GM18861 (cell line): ENCODE data around the gene DGKI.

Experiments
- ATAC-seq: cut with Tn5 transposase; IDR thresholded peaks from one replicate; pipeline ENCODE4 v1.9.1; 2021; ENCODE audit not compliant: unreplicated experiment

The DGKI gene

DNA sequence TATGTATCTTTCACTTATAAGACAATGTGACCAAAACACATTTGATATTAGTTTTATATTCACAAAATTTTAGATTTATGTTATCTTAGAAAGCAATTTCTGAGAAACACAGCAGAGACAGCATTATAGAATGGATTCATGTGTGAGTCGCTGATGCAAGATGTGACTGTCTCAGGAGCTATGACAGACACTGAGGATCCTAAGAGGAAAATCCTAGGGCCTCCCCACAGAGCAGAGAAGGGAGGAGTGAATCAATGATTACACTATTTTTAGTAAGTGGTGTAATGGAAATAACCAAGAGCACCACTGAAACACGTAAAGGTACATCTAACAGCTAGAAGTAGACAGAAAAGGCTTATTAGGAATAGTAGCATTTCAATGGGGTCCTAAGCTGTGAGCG, 299.3 kb downstream of the DGKI start:
- ATAC-seq: no peak

DNA sequence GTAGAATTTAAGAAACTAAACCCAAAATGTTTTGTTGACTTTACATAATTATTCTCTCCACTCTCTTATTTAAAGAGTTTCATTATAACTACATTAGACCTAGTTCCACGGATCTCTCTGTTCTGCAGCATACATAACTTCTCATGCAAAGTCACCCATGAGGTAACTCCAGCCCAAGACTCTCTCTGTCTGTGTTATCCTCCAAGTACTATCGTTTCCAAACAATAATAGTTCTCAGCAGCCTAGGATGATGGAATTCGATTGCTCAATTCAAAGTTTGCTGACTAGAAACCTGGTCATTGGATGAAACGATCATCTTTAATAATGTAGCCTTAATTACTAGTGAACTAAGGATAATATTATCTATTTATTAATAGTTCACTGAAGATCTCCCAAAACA, 300.1 kb downstream of the DGKI start:
- no peak for ATAC-seq

DNA sequence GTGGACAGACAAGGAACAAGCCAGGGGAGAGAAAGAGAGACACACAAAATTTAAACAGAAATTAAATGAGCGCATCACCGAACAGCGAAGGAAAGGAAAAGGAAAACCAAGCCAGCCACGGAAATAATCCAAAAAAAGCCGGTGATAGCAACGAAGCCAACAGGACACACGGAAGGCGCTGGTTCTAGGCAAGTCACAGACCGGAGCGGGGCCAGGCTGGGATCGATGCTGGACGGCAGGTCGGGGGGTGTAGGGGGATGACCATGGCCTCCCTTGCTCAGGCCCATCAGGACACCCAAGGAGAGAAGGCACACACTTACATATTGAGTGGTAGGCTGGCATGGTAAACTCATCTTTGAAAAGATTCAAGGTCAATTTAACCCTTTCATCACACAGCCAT, 300.8 kb downstream of the DGKI start:
- no peak for ATAC-seq

DNA sequence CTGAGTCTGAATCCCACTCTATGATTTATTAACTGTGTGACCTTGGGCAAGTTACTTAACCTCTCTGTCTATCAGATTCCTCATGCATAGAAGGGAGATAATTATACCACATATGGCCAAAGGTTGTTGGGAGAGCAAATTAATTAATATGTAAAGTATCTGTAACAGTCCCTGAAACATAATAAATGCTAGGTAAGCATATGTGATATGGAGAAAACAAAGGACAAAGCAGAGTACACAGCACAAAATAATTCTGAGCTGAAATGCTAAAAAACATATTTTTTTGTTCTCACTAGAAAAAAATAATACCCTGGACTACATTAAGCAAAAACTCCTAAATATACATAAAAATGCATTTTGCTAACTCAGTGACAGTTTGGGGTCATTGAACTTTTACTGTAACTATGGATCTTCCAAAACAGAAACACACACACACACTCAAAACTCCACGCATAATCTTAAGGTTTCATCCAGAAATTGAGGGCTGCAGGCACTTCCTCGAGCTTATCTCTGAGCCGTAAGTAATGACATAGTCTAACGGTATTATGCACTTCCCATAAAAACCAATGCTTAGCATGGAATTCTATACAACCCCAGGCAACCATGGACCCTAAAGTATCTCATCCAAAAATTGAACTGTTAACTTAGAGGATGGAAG, 301.6 kb downstream of the DGKI start:
- no peak for ATAC-seq

DNA sequence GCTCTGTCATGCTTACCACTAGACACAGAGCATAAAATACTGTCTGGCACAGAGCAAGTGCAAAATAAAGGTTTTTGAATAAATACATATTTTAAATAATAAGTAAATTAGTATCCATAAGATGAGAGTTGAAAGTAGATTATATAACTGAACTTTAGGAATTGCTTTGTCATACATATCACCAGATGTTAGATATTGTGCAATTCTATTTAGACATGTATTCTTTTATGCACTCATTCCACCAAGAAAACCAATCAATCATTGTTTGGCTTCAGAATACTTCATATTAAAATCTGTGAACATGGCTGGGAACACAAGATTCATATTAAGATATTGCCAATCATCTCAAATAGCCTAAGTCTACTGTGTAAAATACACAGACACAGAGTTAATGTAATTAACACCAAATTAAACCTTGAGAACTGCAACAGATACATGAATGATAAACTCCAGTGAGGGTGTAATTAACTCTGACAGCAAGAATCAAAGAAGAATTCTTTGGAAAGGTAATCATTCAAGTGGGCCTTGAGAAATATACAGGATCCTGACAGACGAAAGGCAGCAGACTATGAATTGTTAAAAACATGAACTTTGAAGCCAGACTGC, 302.2 kb downstream of the DGKI start:
- no peak for ATAC-seq

DNA sequence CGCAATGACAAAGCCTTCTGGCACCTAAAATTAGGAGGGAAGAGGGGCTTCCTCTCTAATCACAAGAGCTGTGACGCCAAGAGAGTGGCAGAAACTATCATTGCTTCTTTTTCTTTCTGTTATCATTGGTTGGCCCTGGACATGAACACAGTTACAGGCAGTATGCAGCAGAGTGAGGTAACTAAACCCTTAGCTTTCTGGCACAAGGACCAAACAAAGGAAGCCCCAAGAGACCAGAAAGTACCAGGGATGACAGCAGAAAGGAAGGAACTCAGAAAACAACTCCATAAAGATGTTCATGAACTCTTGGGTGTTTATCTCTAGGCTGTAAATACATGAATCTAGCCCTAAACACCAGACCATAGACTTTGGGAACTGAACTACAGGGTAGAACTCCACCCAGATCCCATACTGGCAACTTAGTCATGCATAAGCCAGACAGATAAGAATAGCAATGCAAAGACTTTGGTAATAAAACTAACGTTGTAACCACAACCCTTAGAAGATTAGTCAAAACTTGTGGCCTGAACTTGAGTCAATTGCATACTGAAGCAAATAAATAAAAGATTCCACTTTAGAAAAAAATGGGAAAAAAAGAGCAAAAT, 307.6 kb downstream of the DGKI start:
- no peak for ATAC-seq

DNA sequence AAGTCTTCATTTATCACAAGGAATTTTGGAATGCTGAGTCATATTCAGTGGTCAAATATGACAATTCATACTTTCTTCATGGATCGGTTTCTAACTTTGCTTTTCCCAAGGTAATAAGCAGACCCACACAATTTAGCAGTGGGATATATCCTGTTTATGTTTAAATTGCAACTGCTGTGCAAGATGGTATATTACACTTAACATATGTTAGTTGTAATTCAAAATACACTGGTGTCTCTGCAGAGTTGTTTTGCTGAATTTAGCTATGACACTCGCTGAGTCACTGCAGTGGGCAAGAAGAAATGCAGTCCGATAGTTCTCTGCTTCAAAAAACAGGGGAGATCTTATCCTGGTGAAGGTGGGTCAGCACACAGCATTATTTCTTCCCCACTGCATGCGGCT, 308.4 kb downstream of the DGKI start:
- ATAC-seq: no peak

DNA sequence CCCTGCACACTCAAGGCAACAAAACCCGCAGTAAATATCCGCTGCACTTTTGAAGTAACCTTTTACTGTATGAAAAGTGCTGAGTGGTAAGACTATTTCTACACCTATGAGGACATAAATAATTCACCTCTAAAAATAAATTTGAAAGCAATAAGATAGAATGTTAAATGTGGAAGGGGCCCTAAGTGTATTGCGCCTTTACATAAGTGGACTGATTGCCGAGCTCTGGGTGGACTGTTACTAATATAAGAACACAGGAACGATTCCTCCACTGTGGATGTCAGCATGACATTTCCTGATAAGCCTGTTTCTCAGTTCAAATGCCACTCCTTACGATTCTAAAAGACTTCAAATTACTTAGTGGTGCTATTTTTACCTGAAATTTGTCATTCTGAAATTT, 311.2 kb downstream of the DGKI start:
- no peak for ATAC-seq

DNA sequence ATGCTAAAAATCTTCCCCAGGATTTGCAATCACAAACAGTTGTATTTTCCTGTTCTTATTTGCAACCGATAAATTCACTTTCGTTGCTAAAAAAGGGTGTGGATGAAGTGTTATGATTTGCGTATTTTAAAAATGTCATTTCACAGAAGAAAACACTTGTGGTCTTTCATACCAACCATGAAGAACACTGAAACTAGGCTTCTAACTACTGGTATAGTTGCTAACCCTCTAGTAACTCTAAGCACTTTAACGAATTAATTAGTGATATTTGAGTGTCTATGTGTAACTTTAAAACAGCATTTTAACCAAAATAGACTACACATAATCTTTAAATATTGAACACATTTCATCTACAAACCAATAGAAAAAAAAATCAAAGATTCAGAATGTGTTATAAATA, 315.1 kb downstream of the DGKI start:
- no peak for ATAC-seq

DNA sequence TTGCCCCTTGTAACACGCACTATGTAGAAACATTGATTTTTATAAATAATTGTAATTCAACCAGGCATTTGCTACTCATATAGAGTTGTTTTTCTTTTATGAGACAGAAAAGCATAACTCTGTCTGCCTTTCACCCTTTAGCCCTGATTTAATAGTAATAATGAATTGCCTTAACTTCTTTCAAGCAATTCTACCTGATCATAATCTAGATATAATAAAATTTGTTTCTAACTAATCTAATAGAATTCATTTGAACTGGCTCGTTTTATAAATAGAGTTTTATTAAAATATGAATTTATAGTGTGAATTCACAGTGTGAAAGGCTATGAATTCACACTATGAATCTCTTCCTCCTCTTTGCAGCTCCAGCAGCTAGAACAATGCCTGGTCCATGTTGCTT, 319.1 kb downstream of the DGKI start:
- no peak for ATAC-seq

DNA sequence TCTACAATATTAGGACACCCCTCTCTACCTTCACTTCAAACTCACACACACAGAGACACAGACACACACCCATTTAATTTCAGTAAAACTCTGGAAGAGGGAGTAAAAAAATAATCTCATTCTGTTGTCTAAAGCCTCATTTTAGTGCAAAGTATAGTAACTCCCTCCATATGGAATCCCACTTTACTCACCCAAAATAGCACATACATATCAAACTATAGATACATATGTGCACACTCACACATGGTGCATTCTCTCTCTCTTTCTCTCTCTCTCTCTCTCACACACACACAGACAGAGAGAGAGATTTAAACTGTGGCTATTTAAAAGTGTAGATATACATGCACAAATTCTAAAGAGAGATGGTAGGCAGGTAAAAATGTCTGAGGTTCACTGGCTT, 323.6 kb downstream of the DGKI start:
- ATAC-seq: no peak

DNA sequence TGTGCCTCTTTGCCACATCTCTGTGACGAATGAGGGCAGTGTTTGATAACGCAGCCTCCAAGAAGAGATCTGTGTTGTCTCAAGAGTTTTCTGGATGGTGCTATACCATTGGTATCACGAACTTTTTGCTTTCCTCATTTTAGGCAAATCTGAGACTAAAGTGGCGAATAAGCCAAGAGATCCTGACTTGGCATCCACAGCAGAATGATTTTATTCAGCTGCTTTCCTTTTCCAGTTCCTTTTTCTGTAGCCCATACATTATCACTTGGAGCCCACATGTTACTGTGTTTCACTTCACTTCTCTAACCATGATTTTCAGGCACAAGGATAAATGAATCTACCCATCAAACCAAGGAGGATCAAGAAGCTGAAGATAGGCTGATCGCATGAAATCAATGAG, 325.3 kb downstream of the DGKI start:
- no peak for ATAC-seq

DNA sequence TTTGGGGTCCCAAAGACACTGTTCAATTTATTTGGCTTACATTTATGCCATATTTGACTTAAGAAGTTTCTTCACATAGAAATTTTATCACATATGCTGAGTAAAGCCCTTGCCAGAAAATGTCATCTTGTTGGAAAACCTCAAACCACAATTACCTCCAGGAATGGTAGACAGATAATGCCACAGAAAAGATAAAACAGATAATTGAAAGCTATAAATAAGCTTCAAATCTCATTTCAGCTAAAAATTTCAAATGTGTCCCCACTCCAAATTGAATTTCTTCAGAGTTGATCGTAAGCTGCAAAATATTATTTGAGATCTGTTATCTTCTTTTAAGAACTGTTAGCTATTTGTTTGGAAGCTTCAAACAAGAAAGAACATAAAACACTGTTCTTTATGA, 326.8 kb downstream of the DGKI start:
- ATAC-seq: no peak

DNA sequence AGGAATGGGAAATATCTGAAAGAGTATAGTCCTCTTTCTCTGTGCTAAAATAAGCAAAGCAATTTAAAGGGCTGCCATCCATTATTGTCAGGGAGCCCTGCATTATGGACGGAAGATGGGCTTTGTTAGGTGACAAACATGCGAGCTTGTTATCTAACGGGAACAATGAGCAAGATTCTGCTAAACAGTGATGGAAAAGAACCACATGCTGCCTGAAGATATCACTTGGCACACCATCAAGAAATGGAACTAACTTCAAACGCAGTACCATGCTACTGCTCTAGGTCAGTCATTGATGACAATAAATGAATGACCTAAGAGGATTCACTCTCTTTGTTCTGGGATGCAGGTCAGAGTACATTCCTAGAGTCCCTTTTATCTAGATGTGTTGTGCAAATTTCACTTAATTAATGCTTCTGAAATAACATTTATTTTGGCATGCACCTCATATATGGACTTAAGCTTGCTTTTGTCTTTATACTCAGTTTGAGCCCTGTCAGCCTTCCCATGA, 327.5 kb downstream of the DGKI start:
- no peak for ATAC-seq

DNA sequence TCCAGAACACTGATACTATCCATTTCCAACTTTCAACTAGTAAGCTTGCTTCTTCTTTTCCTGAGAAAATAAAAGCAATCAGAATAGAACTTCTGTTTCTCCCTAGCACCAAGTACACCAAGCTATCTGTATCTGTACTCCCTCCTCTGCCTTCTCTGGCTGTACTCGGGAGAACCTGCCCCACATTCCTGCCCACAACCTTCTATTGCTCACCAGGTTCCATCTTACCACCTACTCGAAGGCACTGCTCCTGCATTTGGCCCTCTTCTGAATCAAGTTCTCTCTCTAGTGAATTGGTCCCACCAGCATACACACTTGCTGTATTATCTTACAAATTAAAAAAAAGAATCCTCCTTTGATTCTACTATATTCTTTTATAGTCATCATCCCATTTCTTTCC, 333.7 kb downstream of the DGKI start:
- ATAC-seq: no peak

DNA sequence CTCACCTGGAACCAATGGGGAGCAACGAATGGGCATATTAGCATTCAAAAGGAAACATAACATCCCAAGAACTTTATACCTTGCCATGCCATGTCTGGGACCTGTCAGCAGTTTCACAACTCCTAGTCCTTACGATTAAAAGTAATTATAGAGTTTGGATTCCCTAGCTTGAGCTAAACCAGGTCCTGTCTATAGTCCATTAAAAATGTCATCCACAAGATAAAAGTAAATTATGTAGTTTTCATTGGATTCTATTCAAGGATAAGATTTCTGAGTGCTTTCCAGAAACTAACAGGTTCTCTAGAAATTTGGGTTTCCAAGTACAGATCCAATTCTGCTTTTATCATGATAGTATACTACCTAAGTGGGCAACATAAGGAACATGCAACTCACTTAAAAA, 339.7 kb downstream of the DGKI start:
- no peak for ATAC-seq

DNA sequence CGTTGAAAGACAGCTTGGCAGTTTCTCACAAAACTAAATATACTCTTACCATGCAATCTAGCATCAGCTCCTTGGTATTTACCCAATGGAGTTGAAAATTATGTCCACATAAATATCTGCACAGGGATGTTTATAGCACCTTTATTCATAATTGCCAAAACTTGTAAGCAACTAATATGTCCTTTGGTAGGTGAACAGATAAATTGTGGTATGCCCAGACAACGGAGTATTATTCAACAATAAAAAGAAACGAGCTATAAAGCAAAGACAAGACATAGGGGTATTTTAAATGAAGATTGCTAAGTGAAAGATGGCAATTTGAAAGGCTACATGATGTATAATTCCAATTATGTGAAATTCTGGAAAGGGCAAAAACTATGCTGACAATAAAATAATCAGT, 340.7 kb downstream of the DGKI start:
- no peak for ATAC-seq

DNA sequence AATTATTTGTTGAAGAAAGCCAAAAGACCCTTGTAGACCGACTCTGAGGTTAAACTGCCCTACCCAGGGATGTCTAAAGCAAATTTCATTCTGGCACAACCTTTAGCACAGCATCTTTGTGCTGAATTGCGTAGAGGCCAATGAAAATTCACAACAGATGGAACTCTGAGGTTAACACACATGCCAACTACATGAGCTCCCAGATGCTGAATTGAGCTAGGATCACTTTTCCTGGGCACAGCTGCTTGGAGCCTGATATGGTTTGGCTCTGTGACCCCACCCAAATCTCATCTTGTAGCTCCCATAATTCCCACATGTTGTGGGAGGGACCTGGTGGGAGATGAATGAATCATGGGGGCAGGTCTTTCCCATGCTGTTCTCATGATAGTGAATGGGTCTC, 345.2 kb downstream of the DGKI start:
- ATAC-seq: no peak

DNA sequence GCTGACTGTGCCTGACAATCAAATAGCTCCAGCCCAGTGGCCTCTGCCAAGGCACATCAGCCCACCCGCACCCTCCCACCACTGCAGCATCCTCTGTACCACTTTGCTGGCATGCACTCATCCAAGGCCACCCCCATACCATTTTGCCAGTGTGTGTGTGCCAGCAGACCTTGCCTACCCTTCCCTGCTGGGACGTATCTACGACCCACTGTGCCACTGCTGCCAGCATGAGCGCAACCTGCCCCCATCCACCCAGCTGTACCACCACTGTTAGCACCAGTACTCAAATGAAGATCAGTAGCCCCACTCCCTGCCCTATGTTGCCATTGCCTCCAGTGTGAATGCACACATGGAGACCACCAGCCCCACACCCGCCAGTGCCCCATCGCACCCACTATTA, 353.9 kb downstream of the DGKI start:
- ATAC-seq: no peak

DNA sequence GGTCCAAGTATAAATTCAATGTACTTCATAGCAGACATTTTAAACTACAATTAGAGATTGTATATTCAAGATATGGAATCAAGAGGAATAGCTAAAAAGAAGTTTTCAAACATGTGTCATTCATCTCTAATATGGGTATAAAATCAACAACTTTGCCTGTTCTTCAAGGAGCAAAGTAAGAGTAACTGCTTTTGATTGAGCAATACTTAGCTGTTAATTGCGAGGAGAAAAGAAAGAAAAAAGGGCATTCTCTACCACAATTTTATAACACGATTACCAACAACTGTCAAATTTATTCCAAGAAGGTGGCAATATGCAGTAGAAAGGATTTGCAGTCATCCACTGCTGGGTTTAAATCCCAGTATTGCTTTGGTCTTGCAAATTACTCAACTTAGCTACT, 356.9 kb downstream of the DGKI start:
- ATAC-seq: no peak

DNA sequence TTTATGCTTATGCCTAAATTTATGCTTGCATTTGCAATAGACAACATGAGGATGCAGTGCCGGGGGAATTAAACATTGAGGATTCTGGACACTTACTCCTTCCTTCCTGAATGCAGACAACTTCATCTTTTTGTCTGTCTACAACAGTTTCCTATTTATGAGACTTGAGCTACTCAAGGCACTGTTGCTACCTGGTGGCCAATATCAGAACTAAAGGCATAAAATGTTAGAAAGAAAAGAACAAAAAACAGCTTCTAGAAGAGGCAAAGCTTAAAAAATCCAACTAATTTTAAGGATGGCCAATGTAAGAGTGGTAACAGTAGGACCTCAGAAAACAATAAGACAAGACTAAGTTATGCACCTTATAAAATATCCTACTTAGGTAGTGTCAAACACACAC, 358.7 kb downstream of the DGKI start:
- ATAC-seq: no peak

DNA sequence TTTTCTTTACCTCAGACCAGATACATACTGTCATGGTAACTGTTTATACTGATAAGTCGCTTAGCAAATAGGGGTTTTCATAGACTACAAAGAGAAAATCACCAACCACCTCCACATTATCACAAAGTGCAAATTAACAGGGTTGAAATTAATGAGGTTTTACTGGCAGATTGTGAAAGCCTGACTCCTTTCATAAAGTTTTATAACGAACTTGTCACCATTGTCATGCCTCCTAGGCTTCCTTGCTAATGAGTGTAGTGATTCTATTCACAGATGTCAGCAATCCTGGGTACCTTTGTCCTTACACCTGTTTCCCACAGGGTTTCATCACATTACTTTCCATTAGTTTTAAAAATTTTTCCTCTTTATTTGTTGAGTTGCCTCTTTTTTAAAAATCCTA, 361.0 kb downstream of the DGKI start:
- ATAC-seq: no peak

DNA sequence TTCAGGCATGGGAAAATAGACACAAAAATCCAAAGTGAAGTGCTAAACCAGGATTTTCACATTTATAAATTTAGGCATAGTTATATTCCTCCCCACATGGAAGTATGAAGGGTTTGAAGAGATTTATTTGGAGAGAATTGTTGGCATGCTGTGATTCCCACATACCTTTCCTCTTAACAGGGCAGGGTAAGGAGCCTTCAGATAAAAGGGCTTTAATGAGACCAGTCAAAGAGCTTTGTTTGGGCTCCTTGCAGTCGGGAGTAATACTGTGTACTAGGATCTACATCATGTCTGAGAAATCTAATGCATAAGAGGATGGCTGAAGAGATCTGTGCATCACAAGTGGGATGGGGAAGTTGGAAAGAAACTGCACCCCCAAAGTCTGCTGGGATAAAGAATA, 362.4 kb downstream of the DGKI start:
- no peak for ATAC-seq
